CD4-positive, alpha-beta T cell treated with Interleukin-10 for 1 hour (primary cell): ENCODE data around the gene SLC30A4.

Experiments used
- DNase-seq: peaks from one replicate; pipeline ENCODE4 v3.0.0-alpha.2; 2020

Gene SLC30A4

DNA sequence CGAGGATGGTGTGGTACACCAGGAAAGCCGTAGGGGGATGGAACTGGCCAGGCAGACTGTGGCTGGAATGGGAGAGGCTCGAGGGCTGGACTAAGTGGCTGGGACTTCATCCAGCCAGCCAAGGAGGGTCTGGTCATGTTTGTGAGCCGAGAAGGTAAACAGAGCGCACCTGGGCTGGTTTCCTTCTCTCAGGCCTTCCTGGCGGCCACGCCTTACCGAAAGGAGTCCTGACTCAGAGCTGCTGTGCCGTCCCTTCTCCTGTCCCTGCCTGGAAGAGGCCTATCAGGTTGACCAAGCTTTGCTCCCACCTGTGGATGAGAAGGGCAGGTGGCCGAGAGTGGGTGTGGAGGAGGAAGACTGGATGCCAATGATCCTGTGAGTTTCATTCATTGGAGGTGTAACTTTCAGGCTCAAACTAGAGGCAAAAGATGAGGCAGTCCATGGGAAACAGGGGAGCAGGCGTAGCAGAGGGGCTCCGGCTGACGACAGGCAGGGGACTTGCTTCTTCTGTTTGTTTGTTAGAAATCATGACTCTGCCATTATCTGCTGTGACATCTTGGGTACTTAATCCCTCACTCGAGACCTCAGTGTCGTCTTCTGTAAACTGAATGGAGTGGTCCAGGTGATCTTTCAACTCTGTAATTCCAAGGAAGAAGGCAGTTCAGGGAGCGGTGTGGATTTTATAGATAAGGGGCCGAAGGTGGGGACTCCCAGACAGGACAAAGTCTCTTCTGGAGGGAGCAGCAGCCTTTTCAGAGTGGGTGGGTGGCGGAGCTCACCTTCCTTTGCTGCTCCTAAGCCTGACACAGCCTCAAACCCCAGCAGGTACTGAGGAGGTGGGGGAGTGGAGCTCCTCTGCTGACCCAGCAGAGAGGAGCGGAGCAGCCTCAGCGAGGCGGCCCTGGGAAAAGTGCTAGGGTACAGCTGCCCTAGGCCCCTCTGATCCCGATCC is 72.4 kb downstream of the SLC30A4 start:
- DNase-seq, result no peak

DNA sequence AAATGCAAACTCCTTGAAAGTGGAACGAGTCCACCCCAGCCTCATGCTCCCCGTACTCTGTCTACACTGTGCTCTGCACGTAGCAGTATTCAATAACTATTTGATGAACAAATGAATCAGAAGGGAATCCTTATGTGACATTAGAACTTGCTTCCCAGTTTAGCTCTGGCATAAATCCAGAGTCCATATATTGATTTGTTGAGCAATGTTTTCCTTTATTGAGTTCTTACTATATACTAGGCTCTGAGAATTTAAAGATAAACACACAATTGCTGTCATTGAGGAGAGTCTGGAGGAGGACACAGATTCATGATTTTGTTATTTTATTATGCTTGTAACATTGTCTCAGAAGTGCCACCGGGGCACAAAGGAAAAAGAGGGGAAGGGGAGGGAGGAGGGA is 73.2 kb downstream of the SLC30A4 start:
- no peak for DNase-seq

- DNase-seq, result no peak
Observed at GRCh38 chr15:45448066-45448915, 74.3 kb downstream of the SLC30A4 start.

DNA sequence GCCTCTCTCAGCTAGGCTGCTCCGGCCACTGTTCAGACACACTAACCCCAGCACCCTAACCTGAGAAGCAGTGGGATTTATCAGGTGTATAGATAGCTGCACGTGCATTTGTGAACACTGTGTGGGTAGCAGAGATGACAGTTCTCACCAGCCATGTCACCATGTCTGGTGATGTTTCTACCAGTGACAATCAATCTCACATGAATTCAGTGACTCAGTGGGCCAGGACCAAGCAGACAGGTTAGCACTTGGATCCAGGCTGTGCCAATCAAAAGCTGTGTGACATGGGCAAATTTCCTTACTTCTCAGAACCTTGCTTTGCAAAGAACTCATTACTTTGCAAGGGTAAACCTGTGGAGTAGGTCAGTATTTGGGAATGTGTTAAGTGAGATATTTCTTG is 78.9 kb downstream of the SLC30A4 start:
- no peak for DNase-seq

- DNase-seq, result no peak
Observed at GRCh38 chr15:45442507-45443135, 79.9 kb downstream of the SLC30A4 start.

GRCh38 chr15:45441686-45442085 is 80.9 kb downstream of the SLC30A4 start:
- DNase-seq, result no peak

GRCh38 chr15:45441036-45441435 is 81.5 kb downstream of the SLC30A4 start:
- DNase-seq, result no peak

DNA sequence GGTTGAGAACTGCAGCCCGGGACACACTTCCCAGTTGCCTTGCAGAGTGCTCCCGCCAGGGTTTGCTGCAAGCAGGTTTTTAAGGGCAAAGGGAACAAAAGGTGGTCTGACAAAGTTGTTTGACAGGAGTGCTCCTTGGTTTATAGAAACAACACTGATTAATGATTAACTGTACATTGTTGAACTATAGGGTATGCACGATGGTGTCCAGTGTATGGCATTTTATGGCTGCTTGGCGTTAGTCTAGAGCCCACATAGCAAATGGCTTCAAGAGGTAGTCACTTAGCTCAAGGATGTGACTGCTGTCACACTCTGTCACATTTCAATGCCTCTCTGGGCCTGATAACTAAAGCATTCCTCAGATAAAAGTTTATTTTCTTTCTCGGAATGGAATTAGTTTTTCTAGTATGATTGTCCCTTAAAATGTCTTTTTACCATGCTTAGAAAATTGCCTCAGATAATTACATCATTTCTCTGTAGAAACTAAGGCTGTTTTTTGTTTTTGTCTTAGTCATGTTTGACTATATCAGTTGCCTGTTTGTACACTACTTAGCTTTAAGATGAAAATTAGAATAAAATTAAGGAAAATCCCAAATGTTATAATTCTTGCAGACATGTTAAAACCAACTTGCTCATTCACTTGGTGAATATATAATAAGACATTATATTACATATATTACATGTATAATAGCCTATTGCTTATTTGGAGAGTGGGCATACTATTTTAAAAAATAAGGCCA is 82.9 kb downstream of the SLC30A4 start:
- no peak for DNase-seq

DNA sequence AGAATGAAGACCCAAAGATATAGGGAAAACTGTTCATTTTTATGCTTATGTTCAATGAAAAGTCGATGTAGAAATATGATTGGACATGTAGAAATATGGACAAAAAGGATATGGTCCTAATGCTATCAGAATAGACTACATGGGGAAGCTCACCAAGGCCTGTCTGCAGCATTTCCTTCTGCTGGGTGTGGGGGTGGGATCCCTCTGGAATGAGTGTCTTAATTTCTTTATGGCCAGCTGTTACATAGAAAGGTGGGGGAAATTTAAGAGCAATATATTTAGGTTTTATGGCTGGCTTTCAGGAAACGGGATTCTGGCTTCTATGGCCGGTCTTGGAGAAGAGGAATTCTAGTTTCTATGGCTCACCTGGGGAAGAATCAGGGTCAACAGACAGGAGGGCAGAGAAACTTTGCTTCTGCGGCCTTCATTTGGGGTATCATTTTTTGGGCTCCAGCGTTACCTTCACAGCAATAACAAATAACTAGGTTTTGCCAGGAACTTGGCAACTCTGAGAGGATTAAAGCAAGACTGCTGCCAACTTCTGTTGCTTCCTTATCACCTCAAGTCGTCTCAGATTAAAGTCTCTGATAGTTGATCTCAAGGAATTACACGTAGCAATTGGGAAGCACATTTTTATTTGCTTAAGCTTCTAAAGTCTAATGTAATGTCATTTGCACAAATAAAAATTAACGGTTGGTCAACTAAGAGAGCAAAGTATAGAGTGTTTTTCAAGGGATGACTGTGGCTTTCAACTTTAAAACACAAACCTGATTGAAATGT is 87.2 kb downstream of the SLC30A4 start:
- DNase-seq, result no peak

GRCh38 chr15:45434078-45434567 is 88.4 kb downstream of the SLC30A4 start:
- DNase-seq, result no peak

DNA sequence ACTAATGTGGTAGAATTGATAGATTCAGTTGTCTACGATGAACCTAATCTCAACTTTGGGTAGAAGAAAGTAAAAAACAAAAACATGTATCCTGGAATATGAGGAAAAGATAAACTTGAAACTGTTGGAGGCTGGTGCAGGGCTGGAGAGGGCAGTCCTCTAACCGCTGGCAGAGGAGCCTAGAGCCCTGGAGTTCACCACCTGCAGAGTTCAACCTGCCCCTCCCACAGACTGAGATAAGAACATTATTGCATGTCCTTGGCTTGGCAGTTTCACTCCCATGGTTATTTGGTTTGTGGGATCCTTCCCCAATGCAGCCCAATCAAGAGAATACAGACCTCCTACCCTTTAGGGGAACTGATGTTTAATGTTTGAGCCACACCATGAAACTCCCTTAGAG is 91.0 kb downstream of the SLC30A4 start:
- DNase-seq, result no peak

DNA sequence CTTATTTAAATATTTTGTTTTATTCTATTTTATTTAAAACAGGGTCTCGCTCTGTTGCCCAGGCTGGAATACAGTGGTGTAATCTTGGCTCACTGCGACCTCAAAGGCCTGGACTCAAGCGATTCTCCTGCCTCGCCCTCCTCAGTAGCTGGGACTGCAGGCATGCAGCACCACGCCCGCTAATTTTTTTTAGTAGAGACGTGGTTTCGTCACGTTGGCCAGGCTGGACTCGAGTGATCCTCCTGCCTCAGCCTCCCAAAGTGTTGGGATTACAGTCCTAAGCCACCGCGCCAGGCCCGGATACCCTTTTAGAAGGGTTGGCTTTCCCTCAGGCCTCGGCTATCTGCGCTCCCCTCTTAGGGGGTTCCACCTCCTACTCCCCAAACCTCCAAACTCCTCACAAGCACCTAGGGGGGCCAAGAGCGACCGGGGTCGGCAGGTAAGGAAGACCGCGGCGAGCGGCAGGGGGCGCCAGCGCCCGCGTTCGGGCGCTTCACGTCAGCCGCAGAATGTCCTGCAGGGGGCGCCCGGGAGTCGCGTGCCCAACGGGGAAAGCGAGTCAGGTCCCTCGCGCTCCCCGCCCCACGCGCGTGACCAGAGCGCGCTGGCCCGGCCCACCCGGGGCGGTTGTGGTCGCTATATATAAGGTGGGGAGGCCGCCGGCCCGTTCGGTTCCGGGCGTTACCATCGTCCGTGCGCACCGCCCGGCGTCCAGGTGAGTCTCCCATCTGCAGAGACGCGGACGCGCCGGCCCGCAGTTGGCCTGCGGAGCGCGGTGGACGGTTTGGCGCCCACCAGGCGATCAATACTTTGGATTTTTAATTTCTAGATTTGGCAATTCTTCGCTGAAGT is 92.4 kb downstream of the SLC30A4 start:
- peak; percentile 86 for DNase-seq
